HUES64 (cell line): Measurements from ENCODE around the gene ZFC3H1.

Experiments used
- H3K27ac ChIP-seq: 2 replicates; pipeline ENCODE4 v1.7.0; 2013; ENCODE audit warnings: low read depth, low read length, inconsistent platforms
- H3K27me3 ChIP-seq: 2 replicates; pipeline ENCODE4 v1.6.1; 2013; ENCODE audit warnings: mild to moderate bottlenecking, low read length; ENCODE audit not compliant: insufficient read depth
- H3K36me3 ChIP-seq: 2 replicates; pipeline ENCODE4 v1.6.1; 2013; ENCODE audit warnings: mild to moderate bottlenecking, low read length; ENCODE audit not compliant: insufficient read depth
- H3K4me1 ChIP-seq: 2 replicates; pipeline ENCODE4 v1.6.1; 2013; ENCODE audit warnings: mild to moderate bottlenecking, low read length, moderate library complexity; ENCODE audit not compliant: insufficient read depth
- H3K4me3 ChIP-seq: 2 replicates; pipeline ENCODE4 v1.5.1; 2013; ENCODE audit warnings: mild to moderate bottlenecking, low read length, moderate library complexity
- H3K9ac ChIP-seq: 2 replicates; pipeline ENCODE4 v1.6.1; 2013; ENCODE audit warnings: mild to moderate bottlenecking, low read depth, low read length
- H3K9me3 ChIP-seq: 2 replicates; pipeline ENCODE4 v1.6.1; 2013; ENCODE audit warnings: low read depth, low read length; ENCODE audit not compliant: insufficient read depth
- WGBS: fragments of 150-250, 120-280 bp; methylation state at CpG from one replicate; pipeline ENCODE4 v1.1.7; 2013; ENCODE audit warnings: missing lambda C conversion rate; 5-methylcytosine and 5-hydroxymethylcytosine counted together

The ZFC3H1 gene

DNA sequence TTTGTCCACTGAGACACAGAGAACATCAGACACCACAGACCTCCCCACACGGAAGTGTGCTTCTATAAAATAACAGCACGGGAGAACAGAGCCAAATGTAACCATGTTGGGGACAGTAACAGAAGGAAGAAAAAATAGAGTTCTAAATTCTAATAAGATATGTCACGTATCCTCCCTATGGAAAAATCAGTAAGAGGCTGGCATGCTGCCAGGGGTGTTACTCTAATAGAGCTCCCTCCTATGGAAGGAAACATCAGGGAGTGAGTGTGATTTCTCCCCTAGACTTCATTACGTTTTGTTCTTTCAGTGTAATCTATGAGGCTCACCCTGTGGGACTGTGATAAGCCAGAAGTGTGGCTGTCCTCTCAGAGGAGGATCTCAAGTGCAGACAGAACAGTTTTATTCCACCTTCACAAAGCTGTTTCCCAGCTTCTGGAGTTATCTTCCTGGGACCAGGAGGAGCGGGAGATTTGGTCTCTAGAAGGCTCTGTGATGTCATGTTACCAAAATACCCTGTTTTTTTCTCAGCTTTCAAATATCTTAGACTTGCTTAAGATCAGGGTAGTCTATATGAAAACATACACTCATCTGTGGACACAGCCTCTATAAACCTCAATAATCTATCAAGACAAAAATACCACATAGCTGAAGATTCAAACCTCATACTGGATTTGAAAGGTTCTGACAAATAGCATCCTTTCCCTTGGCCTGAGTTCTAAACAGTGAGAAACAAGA is 69.3 kb downstream of the ZFC3H1 start:
- no peaks in the 10 kb centered on the region for H3K27me3 ChIP-seq
- no peaks in the 10 kb centered on the region for H3K9me3 ChIP-seq
- H3K4me1 ChIP-seq = peaks cover 8% of the 10 kb centered on the region; the same call in 1 of the 2 replicates
- 94% methylated on average over 5 of the region's 5 CpGs for WGBS
- H3K27ac ChIP-seq = no peak overlapping the region
- H3K36me3 ChIP-seq = no peaks in the 10 kb centered on the region
- no peak overlapping the region for H3K9ac ChIP-seq
- no peak overlapping the region for H3K4me3 ChIP-seq

DNA sequence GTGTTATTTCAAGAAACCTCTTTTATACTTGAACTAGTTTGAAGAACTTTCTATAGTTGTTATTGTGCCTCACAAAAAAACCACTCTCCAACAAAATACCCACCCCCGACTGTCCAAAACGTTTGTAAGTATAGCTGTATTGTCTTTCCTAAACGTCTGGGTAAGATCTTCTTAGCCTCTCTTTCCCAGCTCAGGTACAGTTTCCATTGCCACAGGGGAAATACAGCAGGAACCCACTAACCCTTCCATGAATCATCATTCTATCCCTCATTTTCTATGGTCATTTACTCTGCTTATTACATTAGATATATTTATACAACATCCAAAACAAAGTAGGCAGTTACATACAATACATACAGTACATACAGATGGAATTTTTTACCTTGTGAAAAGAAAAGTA is 70.8 kb downstream of the ZFC3H1 start:
- H3K9me3 ChIP-seq = no peaks in the 10 kb centered on the region
- H3K27me3 ChIP-seq = no peaks in the 10 kb centered on the region
- no peaks in the 10 kb centered on the region for H3K36me3 ChIP-seq
- peaks cover 8% of the 10 kb centered on the region; the same call in 1 of the 2 replicates for H3K4me1 ChIP-seq
- H3K4me3 ChIP-seq = no peak overlapping the region
- WGBS = 83% methylated on average over 3 of the region's 3 CpGs
- H3K9ac ChIP-seq = no peak overlapping the region
- no peak overlapping the region for H3K27ac ChIP-seq

DNA sequence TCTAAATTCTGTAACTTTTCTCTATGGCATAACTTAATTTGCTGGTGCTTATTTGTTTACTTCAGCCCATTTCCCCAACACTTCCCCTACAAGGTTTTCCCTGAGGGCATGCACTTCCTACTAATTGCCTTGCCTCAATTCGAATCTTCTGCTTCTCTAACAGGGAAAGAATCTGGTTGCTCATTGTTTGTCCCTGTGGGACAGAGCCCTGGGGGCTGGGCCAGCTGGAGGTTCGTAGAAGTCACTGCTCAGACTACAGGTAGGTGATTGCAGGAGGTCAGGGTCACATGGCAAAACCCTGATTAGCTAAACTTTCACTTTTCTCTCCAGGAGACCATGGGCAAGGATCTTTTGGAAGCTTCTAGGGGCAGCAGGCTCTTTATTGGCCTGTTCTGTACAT is 72.0 kb downstream of the ZFC3H1 start:
- no peak overlapping the region for H3K9ac ChIP-seq
- peaks cover 6% of the 10 kb centered on the region; the same call in 1 of the 2 replicates for H3K9me3 ChIP-seq
- H3K36me3 ChIP-seq = no peaks in the 10 kb centered on the region
- H3K4me3 ChIP-seq = no peak overlapping the region
- H3K27ac ChIP-seq = no peak overlapping the region
- no peaks in the 10 kb centered on the region for H3K27me3 ChIP-seq
- peaks cover 8% of the 10 kb centered on the region; the same call in 1 of the 2 replicates for H3K4me1 ChIP-seq
- WGBS = 32% methylated on average over 2 of the region's 2 CpGs

DNA sequence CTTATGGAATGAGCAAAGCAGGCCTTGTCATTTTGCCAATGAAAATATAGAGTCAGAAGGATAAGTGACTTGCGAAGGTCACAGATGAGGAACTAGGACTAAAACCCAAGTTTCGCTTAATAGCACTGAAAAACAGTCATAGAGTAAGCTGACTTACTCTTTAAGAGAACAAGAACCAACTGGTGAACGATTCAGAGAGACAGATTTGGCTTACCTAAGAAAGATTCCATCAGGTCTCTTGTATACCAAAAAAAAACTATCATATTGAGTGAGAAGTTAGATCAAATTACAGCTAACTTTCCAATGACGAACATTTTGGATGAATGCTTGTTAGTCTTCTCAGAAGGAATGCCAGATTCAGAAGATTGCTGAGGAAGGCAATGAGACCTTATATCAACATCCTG is 74.2 kb downstream of the ZFC3H1 start:
- peaks cover 6% of the 10 kb centered on the region; the same call in 1 of the 2 replicates for H3K9me3 ChIP-seq
- H3K4me3 ChIP-seq = no peak overlapping the region
- H3K9ac ChIP-seq = no peak overlapping the region
- H3K36me3 ChIP-seq = no peaks in the 10 kb centered on the region
- no peak overlapping the region for H3K27ac ChIP-seq
- no peaks in the 10 kb centered on the region for H3K27me3 ChIP-seq
- 93% methylated on average over 4 of the region's 4 CpGs for WGBS
- H3K4me1 ChIP-seq = peaks cover 8% of the 10 kb centered on the region; the same call in 1 of the 2 replicates

DNA sequence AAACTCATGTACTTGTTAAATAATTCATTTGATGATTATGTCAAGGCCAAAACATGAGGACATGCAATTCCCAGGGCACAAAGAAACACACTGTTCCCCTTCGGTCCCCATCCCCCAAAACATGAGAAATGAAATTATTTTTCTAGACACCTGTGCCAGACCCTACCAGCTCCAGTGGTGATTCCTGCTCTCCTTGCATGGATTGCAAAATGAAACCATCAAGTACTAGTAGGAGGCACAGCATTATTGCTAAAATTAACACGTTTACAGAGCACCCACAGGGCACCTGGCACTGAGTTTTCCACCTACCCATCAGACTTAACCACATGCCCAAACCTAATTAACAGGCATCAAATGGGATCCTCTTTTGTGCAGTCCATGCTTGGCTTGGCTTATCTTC is 76.6 kb downstream of the ZFC3H1 start:
- Histone ChIP-seq H3K4me3 (no peak overlapping the region), H3K36me3 (no peaks in the 10 kb centered on the region), H3K9me3 (peaks cover 6% of the 10 kb centered on the region; the same call in 1 of the 2 replicates), H3K27me3 (no peaks in the 10 kb centered on the region), H3K27ac (no peak overlapping the region), H3K4me1 (peaks cover 7% of the 10 kb centered on the region; the same call in 1 of the 2 replicates), H3K9ac (no peak overlapping the region)
- 95% methylated on average over 2 of the region's 2 CpGs for WGBS

DNA sequence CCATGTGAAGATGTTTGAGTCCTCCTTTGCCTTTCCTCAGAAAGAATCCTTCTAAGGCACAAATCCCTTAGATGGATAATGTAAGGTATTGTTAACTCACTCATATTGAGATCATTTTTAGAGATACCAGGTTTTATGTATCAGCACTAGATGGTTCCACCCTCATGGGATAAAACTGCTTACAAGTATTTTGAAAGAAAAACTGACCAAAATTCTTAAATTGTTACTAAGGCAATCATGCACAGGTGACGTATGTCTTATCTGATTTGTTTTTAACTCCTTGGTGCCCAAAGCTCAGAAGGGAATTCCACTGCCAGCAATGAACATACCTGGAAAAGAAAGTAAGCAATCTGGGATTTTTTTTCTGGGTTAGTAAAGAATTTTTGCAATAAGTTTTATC is 78.4 kb downstream of the ZFC3H1 start:
- Histone ChIP-seq H3K9me3 (peaks cover 6% of the 10 kb centered on the region; the same call in 1 of the 2 replicates), H3K36me3 (no peaks in the 10 kb centered on the region), H3K27me3 (no peaks in the 10 kb centered on the region), H3K4me3 (no peak overlapping the region), H3K27ac (no peak overlapping the region), H3K4me1 (no peaks in the 10 kb centered on the region), H3K9ac (no peak overlapping the region)
- 94% methylated on average over 1 of the region's 1 CpG for WGBS

DNA sequence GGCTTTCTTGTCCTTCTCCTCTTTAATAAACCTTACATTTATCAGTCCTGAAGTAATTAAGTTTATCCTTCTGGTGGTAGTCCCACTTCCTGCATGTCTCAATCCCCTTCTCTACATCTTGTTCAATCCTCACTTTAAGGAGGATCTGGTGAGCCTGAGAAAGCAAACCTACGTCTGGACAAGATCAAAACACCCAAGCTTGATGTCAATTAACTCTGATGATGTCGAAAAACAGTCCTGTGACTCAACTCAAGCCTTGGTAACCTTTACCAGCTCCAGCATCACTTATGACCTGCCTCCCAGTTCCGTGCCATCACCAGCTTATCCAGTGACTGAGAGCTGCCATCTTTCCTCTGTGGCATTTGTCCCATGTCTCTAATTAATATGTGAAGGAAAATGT is 79.3 kb downstream of the ZFC3H1 start:
- H3K36me3 ChIP-seq = no peaks in the 10 kb centered on the region
- no peak overlapping the region for H3K9ac ChIP-seq
- WGBS = 87% methylated on average over 3 of the region's 3 CpGs
- H3K27me3 ChIP-seq = no peaks in the 10 kb centered on the region
- H3K27ac ChIP-seq = no peak overlapping the region
- H3K4me3 ChIP-seq = no peak overlapping the region
- peaks cover 6% of the 10 kb centered on the region; the same call in 1 of the 2 replicates for H3K9me3 ChIP-seq
- no peaks in the 10 kb centered on the region for H3K4me1 ChIP-seq

DNA sequence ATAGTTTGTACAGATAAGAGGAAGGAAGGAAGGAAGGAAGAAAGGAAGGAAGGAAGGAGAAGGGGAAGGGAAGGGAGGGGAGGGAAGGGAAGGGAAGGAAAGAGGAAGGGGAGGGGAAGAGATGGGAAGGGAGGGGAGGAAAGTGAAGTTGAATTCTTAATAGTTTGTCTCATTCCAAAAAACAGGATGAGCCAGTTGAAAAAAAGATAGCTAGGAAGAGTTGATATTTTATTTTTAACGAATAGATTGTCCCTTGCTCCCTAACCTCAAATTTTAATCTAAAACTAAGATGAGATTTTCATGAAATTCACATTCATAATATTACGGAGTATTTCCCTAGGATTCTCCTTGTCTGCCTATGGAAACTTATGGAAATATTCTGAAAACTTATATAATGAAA is 80.7 kb downstream of the ZFC3H1 start:
- Histone ChIP-seq H3K9ac (no peak overlapping the region), H3K4me1 (no peaks in the 10 kb centered on the region), H3K4me3 (no peak overlapping the region), H3K36me3 (no peaks in the 10 kb centered on the region), H3K9me3 (peaks cover 6% of the 10 kb centered on the region; the same call in 1 of the 2 replicates), H3K27ac (no peak overlapping the region), H3K27me3 (no peaks in the 10 kb centered on the region)
- WGBS = no CpG with 5 or more reads among the region's 2 CpGs

DNA sequence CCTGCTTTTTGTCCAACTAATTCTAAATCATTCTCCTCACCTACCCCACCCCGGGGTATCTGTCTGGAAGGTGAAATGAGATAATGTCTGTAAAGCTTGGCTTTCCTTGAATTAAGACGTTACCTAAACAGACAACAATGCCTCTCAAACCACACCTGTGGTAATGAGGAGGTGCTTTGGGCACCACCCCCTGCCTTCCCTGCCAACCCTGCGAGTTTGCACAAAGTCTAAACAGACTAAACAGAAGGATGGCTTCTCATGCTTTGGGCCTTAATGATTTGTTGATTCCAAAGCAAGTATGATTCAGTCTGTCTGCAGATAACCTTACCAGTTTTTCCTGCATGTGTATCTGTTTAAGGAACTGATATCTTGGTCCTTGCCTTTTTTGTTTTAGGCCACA is 82.4 kb downstream of the ZFC3H1 start:
- H3K27me3 ChIP-seq = no peaks in the 10 kb centered on the region
- H3K4me1 ChIP-seq = no peaks in the 10 kb centered on the region
- H3K36me3 ChIP-seq = no peaks in the 10 kb centered on the region
- no peak overlapping the region for H3K4me3 ChIP-seq
- no peak overlapping the region for H3K9ac ChIP-seq
- no peak overlapping the region for H3K27ac ChIP-seq
- no peaks in the 10 kb centered on the region for H3K9me3 ChIP-seq
- 97% methylated on average over 2 of the region's 3 CpGs for WGBS

DNA sequence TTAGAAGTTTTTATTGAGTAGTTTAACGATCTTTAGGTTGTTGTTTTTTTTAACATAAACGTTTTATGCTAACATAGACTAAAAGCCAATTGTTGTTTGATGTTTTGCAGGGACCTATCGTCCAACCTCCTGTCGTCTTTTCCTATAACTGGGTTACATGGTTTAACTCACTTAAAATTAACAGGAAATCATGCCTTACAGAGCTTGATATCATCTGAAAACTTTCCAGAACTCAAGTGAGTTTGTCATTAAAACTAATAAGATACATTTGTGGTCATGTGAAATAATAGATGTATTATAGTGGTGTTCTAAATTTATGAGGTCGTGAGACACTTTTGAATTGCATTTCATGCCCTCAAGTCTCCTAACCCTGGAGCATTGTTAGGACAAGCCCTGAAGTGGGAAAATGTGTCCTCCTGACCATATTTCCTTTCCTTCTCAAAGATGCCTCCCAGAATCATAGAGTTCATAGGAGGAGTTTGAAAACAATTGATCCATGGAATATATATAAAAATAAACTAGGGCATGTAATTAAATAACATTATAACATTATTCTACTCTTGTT is 84.9 kb downstream of the ZFC3H1 start:
- H3K9ac ChIP-seq = no peak overlapping the region
- H3K27ac ChIP-seq = no peak overlapping the region
- 96% methylated on average over 5 of the region's 5 CpGs for WGBS
- no peaks in the 10 kb centered on the region for H3K36me3 ChIP-seq
- no peaks in the 10 kb centered on the region for H3K9me3 ChIP-seq
- no peaks in the 10 kb centered on the region for H3K4me1 ChIP-seq
- no peak overlapping the region for H3K4me3 ChIP-seq
- H3K27me3 ChIP-seq = no peaks in the 10 kb centered on the region

DNA sequence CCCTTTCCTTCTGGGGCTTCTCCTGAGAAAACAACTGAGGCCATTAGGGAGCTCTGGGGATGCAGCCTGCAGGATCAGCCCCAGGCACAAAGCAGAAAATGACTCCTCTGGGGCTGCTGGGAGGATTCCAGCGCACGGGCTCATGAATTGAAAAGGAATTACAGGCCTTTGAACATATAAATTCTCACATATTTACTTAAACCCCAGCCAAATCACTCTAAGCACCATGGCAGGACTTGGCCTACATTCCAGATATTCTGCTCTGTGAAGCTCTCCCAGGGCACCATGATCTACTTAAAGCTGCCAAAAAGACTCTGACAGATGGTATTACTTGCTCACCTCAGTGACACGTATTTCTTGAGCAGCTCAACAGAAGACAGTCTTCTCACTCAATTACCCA is 87.2 kb downstream of the ZFC3H1 start:
- Histone ChIP-seq H3K9me3 (no peaks in the 10 kb centered on the region), H3K27me3 (no peaks in the 10 kb centered on the region), H3K4me1 (no peaks in the 10 kb centered on the region), H3K36me3 (no peaks in the 10 kb centered on the region), H3K4me3 (no peak overlapping the region), H3K27ac (no peak overlapping the region), H3K9ac (no peak overlapping the region)
- 89% methylated on average over 3 of the region's 3 CpGs for WGBS
